ENCODE measurements around the gene ABCB8.

DNA sequence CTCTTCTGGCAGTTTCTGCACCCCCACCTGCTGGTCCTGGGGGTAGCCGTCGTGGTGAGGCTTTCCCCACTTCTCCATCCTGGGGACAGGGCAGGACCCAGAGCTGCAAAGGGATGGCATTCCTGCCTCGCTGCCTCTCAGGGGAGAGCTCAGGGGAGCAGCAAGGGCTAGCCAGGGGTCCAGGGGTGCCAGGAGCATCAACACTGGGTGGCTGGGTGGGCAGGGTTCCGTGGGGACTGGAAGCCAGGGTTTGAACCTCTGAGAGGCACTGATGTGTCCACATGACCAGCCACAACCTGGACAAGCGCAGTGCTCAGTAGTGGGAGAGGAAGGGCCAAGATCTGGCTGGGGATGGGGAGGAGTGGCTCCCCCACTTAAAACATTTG, 5.6 kb downstream of the ABCB8 start:
- TF ChIP-seq, protein P1, sequence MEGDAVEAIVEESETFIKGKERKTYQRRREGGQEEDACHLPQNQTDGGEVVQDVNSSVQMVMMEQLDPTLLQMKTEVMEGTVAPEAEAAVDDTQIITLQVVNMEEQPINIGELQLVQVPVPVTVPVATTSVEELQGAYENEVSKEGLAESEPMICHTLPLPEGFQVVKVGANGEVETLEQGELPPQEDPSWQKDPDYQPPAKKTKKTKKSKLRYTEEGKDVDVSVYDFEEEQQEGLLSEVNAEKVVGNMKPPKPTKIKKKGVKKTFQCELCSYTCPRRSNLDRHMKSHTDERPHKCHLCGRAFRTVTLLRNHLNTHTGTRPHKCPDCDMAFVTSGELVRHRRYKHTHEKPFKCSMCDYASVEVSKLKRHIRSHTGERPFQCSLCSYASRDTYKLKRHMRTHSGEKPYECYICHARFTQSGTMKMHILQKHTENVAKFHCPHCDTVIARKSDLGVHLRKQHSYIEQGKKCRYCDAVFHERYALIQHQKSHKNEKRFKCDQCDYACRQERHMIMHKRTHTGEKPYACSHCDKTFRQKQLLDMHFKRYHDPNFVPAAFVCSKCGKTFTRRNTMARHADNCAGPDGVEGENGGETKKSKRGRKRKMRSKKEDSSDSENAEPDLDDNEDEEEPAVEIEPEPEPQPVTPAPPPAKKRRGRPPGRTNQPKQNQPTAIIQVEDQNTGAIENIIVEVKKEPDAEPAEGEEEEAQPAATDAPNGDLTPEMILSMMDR (IDR thresholded peaks at IDR 0.05; ENCODE audit: insufficient read depth, low read length), result no peak
- no peak for TF ChIP-seq GABPA (IDR thresholded peaks at IDR 0.05; ENCODE audit: low read depth)
- TF ChIP-seq POLR2AphosphoS5 (IDR thresholded peaks at IDR 0.05; ENCODE audit: low read depth), result no peak
- TF ChIP-seq, protein P2, sequence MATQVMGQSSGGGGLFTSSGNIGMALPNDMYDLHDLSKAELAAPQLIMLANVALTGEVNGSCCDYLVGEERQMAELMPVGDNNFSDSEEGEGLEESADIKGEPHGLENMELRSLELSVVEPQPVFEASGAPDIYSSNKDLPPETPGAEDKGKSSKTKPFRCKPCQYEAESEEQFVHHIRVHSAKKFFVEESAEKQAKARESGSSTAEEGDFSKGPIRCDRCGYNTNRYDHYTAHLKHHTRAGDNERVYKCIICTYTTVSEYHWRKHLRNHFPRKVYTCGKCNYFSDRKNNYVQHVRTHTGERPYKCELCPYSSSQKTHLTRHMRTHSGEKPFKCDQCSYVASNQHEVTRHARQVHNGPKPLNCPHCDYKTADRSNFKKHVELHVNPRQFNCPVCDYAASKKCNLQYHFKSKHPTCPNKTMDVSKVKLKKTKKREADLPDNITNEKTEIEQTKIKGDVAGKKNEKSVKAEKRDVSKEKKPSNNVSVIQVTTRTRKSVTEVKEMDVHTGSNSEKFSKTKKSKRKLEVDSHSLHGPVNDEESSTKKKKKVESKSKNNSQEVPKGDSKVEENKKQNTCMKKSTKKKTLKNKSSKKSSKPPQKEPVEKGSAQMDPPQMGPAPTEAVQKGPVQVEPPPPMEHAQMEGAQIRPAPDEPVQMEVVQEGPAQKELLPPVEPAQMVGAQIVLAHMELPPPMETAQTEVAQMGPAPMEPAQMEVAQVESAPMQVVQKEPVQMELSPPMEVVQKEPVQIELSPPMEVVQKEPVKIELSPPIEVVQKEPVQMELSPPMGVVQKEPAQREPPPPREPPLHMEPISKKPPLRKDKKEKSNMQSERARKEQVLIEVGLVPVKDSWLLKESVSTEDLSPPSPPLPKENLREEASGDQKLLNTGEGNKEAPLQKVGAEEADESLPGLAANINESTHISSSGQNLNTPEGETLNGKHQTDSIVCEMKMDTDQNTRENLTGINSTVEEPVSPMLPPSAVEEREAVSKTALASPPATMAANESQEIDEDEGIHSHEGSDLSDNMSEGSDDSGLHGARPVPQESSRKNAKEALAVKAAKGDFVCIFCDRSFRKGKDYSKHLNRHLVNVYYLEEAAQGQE (IDR thresholded peaks at IDR 0.05; ENCODE audit: insufficient replicate concordance, low read depth), result no peak
- TF ChIP-seq SPI1 (IDR thresholded peaks at IDR 0.05; ENCODE audit: borderline replicate concordance, low read depth), result no peak
